Osteocyte (in vitro differentiated cells): ENCODE data around the gene RTKN2. TPM values are rescaled to one million over a fixed set of nuclear protein-coding genes. Genes with fewer than 3 reads are reported as not detected.

Source experiments
- DNase-seq: peaks from one replicate; pipeline ENCODE4 v3.0.0; 2021; ENCODE audit warnings: mixed read lengths; ENCODE audit not compliant: unreplicated experiment; ENCODE audit errors: extremely low spot score
- H3K27ac Mint-ChIP-seq: one replicate; pipeline ENCODE4 v1.8.0; 2021; ENCODE audit warnings: mild to moderate bottlenecking, mixed read lengths; ENCODE audit not compliant: unreplicated experiment
- H3K27me3 Mint-ChIP-seq: one replicate; pipeline ENCODE4 v1.8.0; 2021; ENCODE audit warnings: mixed read lengths; ENCODE audit not compliant: unreplicated experiment
- H3K36me3 Mint-ChIP-seq: one replicate; pipeline ENCODE4 v1.8.0; 2021; ENCODE audit warnings: mixed read lengths; ENCODE audit not compliant: unreplicated experiment
- H3K4me1 Mint-ChIP-seq: one replicate; pipeline ENCODE4 v1.8.0; 2021; ENCODE audit warnings: mixed read lengths; ENCODE audit not compliant: unreplicated experiment
- H3K4me3 Mint-ChIP-seq: one replicate; pipeline ENCODE4 v1.8.0; 2021; ENCODE audit warnings: mild to moderate bottlenecking, moderate library complexity, mixed read lengths; ENCODE audit not compliant: unreplicated experiment
- H3K9me3 Mint-ChIP-seq: one replicate; pipeline ENCODE4 v1.8.0; 2021; ENCODE audit warnings: mixed read lengths; ENCODE audit not compliant: unreplicated experiment
- total RNA-seq: library from RNA; stranded (reverse); gene quantifications from 2 replicates; pipeline ENCODE4 v1.2.1, GENCODE V29; 2021
- TF ChIP-seq, protein P1 (sequence below): fragments of 200-600 bp; sonication (generic); IDR thresholded peaks from 2 replicates; pipeline ENCODE4 v1.5.0; 2021; ENCODE audit warnings: antibody characterized with exemption, mild to moderate bottlenecking, moderate library complexity

RTKN2 gene
- total RNA-seq, 1 donor from 2014 or later = 2.4 TPM

DNA sequence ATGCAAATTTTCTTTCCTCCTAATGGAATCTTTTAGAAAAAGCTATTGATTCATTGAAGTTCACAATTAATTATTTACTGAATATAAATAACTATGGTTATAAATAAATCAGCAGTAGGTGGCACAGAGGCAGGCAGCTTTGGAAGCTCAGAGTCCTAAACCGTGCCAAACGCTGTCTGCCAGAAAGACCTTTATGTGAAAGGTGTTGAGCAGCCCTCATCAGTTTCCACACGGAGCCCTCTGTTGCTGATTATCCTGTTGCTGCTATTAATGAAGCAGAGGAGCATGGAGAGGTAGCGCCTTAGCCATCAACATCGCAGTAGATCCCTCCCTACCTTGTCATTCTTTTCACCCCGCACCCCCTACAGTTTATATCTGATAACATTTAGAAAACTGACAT is 51.0 kb downstream of the RTKN2 start:
- Mint-ChIP-seq H3K4me3 (no peak overlapping the region), H3K4me1 (no peaks in the 10 kb centered on the region), H3K27me3 (no peaks in the 10 kb centered on the region), H3K36me3 (no peaks in the 10 kb centered on the region), H3K9me3 (no peaks in the 10 kb centered on the region), H3K27ac (no peak overlapping the region)
- DNase-seq = no peak
- TF ChIP-seq, protein P1, sequence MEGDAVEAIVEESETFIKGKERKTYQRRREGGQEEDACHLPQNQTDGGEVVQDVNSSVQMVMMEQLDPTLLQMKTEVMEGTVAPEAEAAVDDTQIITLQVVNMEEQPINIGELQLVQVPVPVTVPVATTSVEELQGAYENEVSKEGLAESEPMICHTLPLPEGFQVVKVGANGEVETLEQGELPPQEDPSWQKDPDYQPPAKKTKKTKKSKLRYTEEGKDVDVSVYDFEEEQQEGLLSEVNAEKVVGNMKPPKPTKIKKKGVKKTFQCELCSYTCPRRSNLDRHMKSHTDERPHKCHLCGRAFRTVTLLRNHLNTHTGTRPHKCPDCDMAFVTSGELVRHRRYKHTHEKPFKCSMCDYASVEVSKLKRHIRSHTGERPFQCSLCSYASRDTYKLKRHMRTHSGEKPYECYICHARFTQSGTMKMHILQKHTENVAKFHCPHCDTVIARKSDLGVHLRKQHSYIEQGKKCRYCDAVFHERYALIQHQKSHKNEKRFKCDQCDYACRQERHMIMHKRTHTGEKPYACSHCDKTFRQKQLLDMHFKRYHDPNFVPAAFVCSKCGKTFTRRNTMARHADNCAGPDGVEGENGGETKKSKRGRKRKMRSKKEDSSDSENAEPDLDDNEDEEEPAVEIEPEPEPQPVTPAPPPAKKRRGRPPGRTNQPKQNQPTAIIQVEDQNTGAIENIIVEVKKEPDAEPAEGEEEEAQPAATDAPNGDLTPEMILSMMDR = no peak

DNA sequence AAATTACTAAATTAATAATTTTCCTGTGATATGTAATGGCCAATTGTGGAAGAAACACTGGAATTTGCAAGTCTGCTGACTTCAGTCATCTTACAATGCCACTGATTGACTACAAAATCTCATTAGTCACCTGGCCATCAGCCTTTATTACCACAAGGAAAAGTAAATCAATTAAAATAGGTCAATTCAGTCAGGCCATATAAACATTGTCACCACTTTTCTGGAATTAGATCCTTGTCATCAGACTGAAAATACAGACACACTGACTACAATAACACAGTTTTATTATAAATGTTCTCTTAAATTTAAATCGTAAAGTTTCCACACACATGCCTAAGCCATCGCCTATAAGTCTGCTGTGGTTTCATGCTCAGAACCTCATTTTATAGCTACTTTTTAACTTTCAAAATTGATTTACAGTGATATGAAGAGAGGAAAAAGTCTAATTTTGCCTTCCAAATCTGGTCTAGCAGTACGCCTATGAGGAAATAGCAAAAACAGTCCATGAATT is 54.2 kb downstream of the RTKN2 start:
- Mint-ChIP-seq H3K4me1 (no peaks in the 10 kb centered on the region), H3K9me3 (no peaks in the 10 kb centered on the region), H3K4me3 (no peak overlapping the region), H3K36me3 (no peaks in the 10 kb centered on the region), H3K27ac (no peak overlapping the region), H3K27me3 (no peaks in the 10 kb centered on the region)
- no peak for DNase-seq
- TF ChIP-seq, protein P1 = no peak

DNA sequence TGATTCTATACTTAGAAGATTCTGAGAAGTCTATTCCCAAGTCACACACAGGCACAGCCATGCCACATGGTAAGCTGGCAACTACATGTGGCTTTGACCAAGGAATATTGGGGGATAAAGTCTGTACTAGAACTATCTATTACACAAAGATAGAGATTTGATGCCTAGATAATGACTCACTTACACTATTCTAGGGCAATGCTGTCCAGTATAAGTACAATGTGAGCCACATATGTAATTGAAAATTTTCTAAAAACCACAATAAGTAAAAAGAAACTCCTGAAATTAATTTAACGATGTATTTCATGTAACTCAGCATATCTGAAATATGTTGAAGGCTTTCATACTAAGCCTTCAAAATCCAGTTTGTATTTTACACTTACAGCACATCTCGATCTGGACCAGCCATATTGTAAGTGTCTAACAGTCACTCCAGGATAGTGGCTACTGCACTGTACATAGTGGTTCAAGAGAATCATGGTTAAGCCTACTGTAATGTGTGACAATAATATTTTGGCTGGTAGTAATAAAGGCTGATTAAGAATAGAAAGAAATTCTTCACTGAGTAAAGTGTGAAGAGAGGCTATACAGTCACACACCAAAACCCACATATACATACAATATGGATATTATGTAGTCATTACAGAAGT is 62.8 kb downstream of the RTKN2 start:
- Mint-ChIP-seq H3K36me3 (no peaks in the 10 kb centered on the region), H3K4me1 (no peaks in the 10 kb centered on the region), H3K27me3 (no peaks in the 10 kb centered on the region), H3K9me3 (no peaks in the 10 kb centered on the region), H3K4me3 (no peak overlapping the region), H3K27ac (no peak overlapping the region)
- DNase-seq = no peak
- TF ChIP-seq, protein P1 = no peak

DNA sequence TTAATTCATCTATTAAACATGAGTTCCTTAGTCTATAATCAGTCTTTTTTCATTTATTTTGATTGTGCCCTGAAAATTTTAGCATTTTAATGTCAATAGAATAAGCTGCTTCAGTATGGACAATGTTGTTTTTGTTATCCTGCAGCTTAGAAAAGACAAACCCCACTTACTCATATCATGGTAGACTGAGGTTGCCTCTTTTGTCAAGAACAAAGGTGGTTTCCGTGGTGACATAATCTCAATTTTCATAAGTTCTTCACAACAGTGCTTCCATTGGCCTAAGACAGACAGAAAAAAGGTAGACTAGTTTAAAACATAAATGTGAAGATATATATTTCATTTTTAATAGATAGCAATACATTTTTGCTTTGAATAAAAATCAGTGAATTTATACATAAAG is 69.1 kb downstream of the RTKN2 start:
- Mint-ChIP-seq H3K4me1 (peaks cover 7% of the 10 kb centered on the region), H3K9me3 (no peaks in the 10 kb centered on the region), H3K36me3 (no peaks in the 10 kb centered on the region), H3K27ac (no peak overlapping the region), H3K27me3 (no peaks in the 10 kb centered on the region), H3K4me3 (no peak overlapping the region)
- TF ChIP-seq, protein P1 = no peak
- DNase-seq = no peak

DNA sequence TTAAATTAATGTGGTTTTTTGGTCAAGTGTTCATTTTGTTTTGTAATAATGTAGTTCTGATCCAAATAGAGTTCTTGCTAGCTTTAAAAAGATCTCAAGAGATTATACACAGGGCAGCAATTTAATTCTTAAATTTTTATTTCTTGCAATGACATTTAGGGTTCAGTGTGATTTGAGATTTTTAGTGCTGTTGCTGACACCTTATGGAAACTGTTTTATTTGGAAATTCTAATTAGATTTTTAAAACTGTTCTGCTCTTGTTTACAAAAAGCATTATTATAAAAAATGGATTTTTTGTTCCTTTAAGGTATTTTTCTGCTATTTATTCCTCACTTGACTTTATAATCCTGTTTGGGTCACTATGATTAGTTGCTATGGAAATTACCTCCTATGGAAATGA is 72.1 kb downstream of the RTKN2 start:
- TF ChIP-seq, protein P1 = no peak
- no peaks in the 10 kb centered on the region for H3K36me3 Mint-ChIP-seq
- H3K27ac Mint-ChIP-seq = no peak overlapping the region
- no peak overlapping the region for H3K4me3 Mint-ChIP-seq
- peaks cover 7% of the 10 kb centered on the region for H3K4me1 Mint-ChIP-seq
- no peak for DNase-seq
- H3K27me3 Mint-ChIP-seq = no peaks in the 10 kb centered on the region
- no peaks in the 10 kb centered on the region for H3K9me3 Mint-ChIP-seq
